HG03571 (cell line): ENCODE data around the gene WDR17.

Source experiments
- ATAC-seq: cut with Tn5 transposase; IDR thresholded peaks from one replicate; pipeline ENCODE4 v1.9.1; 2021; ENCODE audit not compliant: unreplicated experiment

WDR17 gene

GRCh38 chr4:176090115-176090514 is 24.5 kb downstream of the WDR17 start:
- no peak for ATAC-seq

GRCh38 chr4:176099314-176099713 is 33.7 kb downstream of the WDR17 start:
- ATAC-seq = no peak

GRCh38 chr4:176102414-176103063 is 36.9 kb downstream of the WDR17 start:
- no peak for ATAC-seq

DNA sequence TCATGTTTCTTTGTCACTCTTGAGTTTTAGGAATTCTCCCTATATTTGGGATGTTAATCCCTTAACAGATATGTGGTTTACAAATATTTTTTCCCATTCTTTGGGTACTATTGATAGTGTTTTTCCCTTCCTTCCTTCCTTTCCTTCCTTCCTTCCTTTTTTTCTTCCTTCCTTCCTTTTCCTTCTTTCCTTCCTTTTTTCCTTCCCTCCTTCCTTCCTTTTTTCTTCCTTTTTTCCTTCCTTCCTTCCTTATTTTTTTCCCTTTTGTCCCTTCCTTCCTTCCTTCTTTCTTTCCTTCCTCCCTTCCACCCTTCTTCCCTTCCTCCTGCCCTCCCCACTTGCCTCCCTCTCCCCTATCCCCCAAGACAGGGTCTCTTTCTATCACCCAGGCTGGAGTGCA is 42.1 kb downstream of the WDR17 start:
- ATAC-seq = no peak

- peak; percentile 100 for ATAC-seq
Observed at GRCh38 chr4:176123710-176124407, 58.2 kb downstream of the WDR17 start.

DNA sequence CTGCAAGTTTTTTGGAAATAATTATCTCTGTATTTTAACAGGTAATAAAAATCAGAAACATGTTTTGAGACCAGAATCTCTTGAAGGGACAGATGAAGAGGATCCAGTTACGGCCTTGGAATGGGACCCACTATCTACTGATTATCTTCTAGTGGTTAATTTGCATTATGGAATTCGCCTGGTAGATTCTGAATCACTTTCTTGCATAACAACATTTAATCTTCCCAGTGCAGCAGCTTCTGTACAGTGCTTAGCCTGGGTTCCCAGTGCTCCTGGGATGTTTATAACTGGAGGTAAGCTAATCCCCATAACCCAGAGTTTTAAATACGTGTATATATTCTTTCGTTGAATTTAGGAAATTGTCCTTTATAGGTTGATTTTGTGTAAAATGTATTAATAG is 59.4 kb downstream of the WDR17 start:
- no peak for ATAC-seq

GRCh38 chr4:176134670-176135069 is 69.0 kb downstream of the WDR17 start:
- ATAC-seq = no peak

DNA sequence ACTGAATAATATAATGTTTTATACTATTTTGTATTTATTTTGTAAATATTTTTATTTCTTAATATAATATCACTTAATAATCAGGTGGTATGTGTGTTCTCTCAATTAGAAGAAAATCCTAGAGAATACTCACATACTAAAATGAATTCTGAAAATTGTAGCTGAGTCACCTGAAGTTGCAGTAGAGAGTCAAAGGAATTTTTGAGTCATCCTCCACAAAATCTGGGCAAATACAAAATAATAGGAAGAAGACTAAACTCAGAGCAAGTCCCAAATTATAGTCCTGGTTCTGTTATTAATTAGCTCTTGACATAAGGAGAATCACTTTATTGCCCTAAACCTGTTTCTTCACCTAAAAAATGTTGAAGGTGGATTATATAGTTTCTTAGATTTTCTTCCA is 72.0 kb downstream of the WDR17 start:
- ATAC-seq = no peak

DNA sequence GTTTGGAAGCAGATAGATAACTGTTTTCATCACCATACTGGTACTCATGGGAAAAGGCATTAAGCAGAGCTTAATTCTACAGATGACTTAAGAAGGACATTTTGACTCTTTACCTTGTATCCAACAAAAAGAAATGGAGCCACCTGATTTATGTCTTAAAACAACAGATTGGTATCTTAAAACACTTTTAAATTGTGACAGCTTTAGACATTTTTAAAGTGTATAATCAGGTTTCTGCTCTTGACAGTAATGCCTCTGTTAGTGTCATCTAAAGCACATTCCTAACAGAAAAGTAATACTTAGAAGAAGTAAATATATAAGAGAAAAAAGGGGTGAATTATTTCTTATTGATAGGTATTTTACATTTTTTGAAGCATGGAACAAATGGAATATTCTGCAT is 73.9 kb downstream of the WDR17 start:
- ATAC-seq = no peak

GRCh38 chr4:176142253-176142652 is 76.6 kb downstream of the WDR17 start:
- ATAC-seq = no peak

- ATAC-seq = no peak
Observed at GRCh38 chr4:176149680-176150355, 84.2 kb downstream of the WDR17 start.

GRCh38 chr4:176150356-176150682 is 84.7 kb downstream of the WDR17 start:
- no peak for ATAC-seq

DNA sequence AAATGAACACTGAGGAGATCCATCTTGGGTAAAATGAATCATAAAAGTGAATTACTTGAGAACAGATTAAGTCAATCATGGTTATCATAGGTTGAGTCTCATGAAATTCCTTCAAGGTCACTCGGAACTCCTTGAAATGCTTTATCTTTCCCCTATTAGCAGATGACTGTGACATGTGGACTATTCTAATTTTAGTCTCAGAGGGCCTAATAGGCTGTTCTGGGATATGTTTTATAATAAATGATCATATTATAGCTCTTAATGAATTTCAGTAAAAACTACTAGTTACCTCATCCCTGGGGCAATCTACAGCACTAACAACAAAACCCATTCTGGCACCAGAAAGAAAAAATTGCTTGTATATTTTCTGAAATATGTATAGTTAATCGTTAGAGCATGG is 85.1 kb downstream of the WDR17 start:
- ATAC-seq = no peak

DNA sequence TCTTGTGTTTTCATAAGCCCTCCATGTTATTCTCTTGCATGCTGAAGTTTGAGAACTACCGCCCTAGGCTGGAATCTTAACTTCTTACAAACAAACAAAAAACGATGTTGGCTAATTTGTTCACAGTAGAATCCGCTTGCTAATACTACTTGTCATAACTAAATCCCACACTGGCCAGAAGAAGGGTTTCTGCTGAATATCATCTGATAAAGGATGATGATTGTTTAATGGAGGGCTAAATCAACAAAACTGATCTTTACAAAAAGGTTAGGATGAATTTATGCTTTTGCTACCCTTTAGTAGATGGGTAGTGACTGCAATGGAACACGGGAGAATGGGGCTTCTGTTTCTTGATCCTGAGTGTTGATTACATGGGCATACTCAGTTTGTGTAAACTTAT is 87.5 kb downstream of the WDR17 start:
- ATAC-seq = no peak

DNA sequence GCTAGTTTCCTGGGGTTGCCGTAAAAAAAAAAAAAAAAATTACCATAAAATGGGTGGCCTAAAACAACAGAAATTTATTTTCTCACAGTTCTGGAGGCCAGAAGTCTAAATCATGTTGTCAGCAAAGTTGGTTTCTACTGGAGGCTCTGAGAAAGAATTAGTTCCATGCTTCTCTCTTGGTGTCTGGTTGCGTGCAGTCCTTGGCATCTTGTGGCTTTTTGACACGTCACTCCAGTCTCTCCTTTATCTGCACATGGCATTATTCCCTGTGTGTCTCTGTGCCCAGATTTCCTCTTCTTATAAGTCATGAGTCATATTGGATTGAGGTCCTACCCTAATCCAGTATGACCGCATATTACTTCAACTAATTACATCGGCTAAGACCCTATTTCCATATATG is 91.0 kb downstream of the WDR17 start:
- ATAC-seq = no peak

DNA sequence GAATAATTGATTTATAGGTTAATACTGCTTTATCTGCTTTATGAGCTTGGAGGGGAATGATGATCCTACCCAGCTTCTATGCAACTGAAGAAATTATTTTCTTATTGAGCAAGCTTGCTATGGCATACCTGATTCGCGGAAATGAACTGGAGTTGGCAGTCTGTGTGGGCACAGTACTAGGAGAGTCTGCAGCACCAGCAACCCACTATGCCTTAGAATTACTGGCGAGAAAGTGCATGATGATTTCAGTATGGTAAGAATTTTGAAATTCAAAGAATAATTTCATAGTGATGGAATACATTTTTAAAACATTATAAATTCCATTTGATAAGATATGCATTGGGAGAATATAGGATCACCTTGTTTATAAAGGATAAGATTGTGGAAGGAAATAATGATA is 97.4 kb downstream of the WDR17 start:
- no peak for ATAC-seq

GRCh38 chr4:176185051-176185450 is 119.4 kb downstream of the WDR17 start:
- ATAC-seq = no peak

- no peak for ATAC-seq
Observed at GRCh38 chr4:176186067-176186466, 120.4 kb downstream of the WDR17 start.

GRCh38 chr4:176186671-176187395 is 121.2 kb downstream of the WDR17 start:
- ATAC-seq = no peak

DNA sequence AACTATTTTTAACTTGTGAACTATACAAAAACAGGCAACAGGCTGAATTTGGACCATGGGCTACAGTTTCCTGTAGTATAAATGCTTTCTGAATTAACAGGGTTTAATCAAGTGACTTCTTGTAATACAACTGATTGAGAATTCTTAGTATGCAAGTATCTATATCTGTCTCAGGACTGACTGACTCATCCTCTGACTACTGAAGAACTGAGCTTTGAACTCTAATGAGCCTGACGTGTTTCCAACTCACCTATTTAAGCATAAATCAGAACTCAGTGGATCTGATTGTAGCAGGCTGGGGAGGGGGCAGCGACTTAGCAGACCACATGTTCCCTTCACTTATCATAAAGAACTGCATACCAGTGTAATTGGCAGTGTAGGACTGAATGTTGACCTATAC is 122.0 kb downstream of the WDR17 start:
- no peak for ATAC-seq

GRCh38 chr4:176188654-176189053 is 123.0 kb downstream of the WDR17 start:
- no peak for ATAC-seq
